HCT116 (cell line): ENCODE results near the gene DGKZ. TPM values are rescaled to one million over a fixed set of nuclear protein-coding genes. Genes with fewer than 3 reads are reported as not detected.

Experiments
- ATAC-seq: fragments of 200-7000 bp; cut with Tn5 transposase; 2 replicates; pipeline ENCODE4 v1.9.1; 2020; ENCODE audit warnings: mild to moderate bottlenecking, moderate library complexity
- BruUV-seq: library from RNA; stranded (reverse); fragments of 400-500 nt; replicated peaks from 2 replicates; lab custom pipeline; 2021; lab: Mats Ljungman, UMichigan
- CTCF ChIA-PET: fragments of 300-600 bp; sonication (Branson Sonifier 250); formaldehyde crosslinking; loops from one replicate; lab custom pipeline; 2021; ENCODE audit warnings: antibody characterized with exemption; lab: Charles Lee
- POLR2A ChIA-PET: fragments of 300-600, 350-600 bp; sonication (Branson Sonifier 250); formaldehyde crosslinking; loops from one replicate; lab custom pipeline; 2021; ENCODE audit warnings: antibody characterized with exemption; lab: Charles Lee
- RAD21 ChIA-PET, 2 experiments: fragments of 300-600 bp; sonication (Branson Sonifier 250); formaldehyde crosslinking; loops; one replicate each; lab custom pipeline; 2023; ENCODE audit warnings: low total read pairs in 2 of 2; ENCODE audit not compliant: uncharacterized antibody in 2 of 2, unreplicated experiment in 2 of 2, low non-redundant PET in 1 of 2; lab: Charles Lee
- DNase-seq: peaks from one replicate; pipeline ENCODE4 v3.0.0-alpha.2; 2010; ENCODE audit warnings: low read depth, low spot score
- H2AFZ ChIP-seq: fragments of 200-600 bp; shearing (Covaris generic), sonication (generic); 2 replicates; pipeline ENCODE4 v1.6.1; 2017; ENCODE audit warnings: low read depth, mixed run types, mixed read lengths, antibody characterized with exemption, low read length; ENCODE audit not compliant: poor library complexity, severe bottlenecking
- H3K27ac ChIP-seq: 2 replicates; pipeline ENCODE4 v1.5.1; 2012; ENCODE audit warnings: low read depth, low read length
- H3K27me3 ChIP-seq: fragments of 200-600 bp; sonication (generic); 2 replicates; pipeline ENCODE4 v1.6.1; 2016; ENCODE audit warnings: mixed run types, low read length, mixed read lengths; ENCODE audit not compliant: insufficient read depth
- H3K36me3 ChIP-seq, 2 experiments: fragments of 200-500 bp in 1 of 2; fragments of 200-600 bp in 1 of 2; sonication (Bioruptor generic) in 1 of 2; sonication (generic) in 1 of 2; 2 replicates each; pipeline versions ENCODE4 v1.5.1 to v1.6.1; 2014 to 2016; ENCODE audit warnings: low read length in 2 of 2, inconsistent platforms in 1 of 2, mixed read lengths in 1 of 2, mixed run types in 1 of 2; ENCODE audit not compliant: insufficient read depth in 2 of 2, control insufficient read depth in 1 of 2
- H3K4me1 ChIP-seq, 2 experiments: fragments of 200-600 bp in 1 of 2; sonication (generic) in 1 of 2; 2 replicates each; pipeline versions ENCODE4 v1.5.1 to v1.6.1; 2012 to 2017; ENCODE audit warnings: low read length in 2 of 2, inconsistent platforms in 1 of 2, mild to moderate bottlenecking in 1 of 2, mixed read lengths in 1 of 2, mixed run types in 1 of 2, moderate library complexity in 1 of 2; ENCODE audit not compliant: insufficient read depth in 2 of 2, control insufficient read depth in 1 of 2
- H3K4me2 ChIP-seq: fragments of 200-600 bp; sonication (generic); 2 replicates; pipeline ENCODE4 v1.6.1; 2017; ENCODE audit warnings: mixed run types, low read length, mixed read lengths
- H3K4me3 ChIP-seq, 2 experiments: fragments of 200-600 bp in 1 of 2; sonication (generic) in 1 of 2; replicated peaks in 1 of 2; 2 replicates each; pipeline ENCODE4 v1.5.1; 2011 to 2016; ENCODE audit warnings: low read length in 2 of 2, control low read depth in 1 of 2, low read depth in 1 of 2, mild to moderate bottlenecking in 1 of 2, mixed read lengths in 1 of 2, mixed run types in 1 of 2
- H3K79me2 ChIP-seq: fragments of 200-600 bp; sonication (generic); 2 replicates; pipeline ENCODE4 v1.6.1; 2017; ENCODE audit warnings: mild to moderate bottlenecking, mixed run types, low read length, moderate library complexity, mixed read lengths; ENCODE audit not compliant: insufficient read depth
- H3K9ac ChIP-seq: fragments of 200-600 bp; sonication (generic); 2 replicates; pipeline ENCODE4 v1.6.1; 2016; ENCODE audit warnings: low read length, mixed read lengths
- H3K9me2 ChIP-seq: fragments of 200-600 bp; sonication (generic), shearing (Covaris generic); 2 replicates; pipeline ENCODE4 v1.6.1; 2017; ENCODE audit warnings: mixed run types, mild to moderate bottlenecking, moderate library complexity; ENCODE audit not compliant: insufficient read depth
- H3K9me3 ChIP-seq, 2 experiments: fragments of 200-500 bp in 1 of 2; fragments of 200-600 bp in 1 of 2; sonication (Bioruptor generic) in 1 of 2; sonication (generic) in 1 of 2; 2 replicates each; pipeline ENCODE4 v1.6.1; 2014 to 2017; ENCODE audit warnings: low read length in 2 of 2, mixed read lengths in 2 of 2, inconsistent platforms in 1 of 2, low read depth in 1 of 2, mild to moderate bottlenecking in 1 of 2, mixed run types in 1 of 2, moderate library complexity in 1 of 2; ENCODE audit not compliant: control insufficient read depth in 1 of 2, insufficient read depth in 1 of 2
- H4K20me1 ChIP-seq: fragments of 200-600 bp; sonication (generic), shearing (Covaris generic); 2 replicates; pipeline ENCODE4 v1.6.1; 2017; ENCODE audit warnings: mixed run types, mild to moderate bottlenecking, moderate library complexity; ENCODE audit not compliant: insufficient read depth
- CEBPB ChIP-seq: IDR thresholded peaks from 2 replicates; pipeline ENCODE4 v1.6.1; 2012; ENCODE audit warnings: low read depth
- EGR1 ChIP-seq: IDR thresholded peaks from 2 replicates; pipeline ENCODE4 v1.6.1; 2012; ENCODE audit warnings: low read depth
- ELF1 ChIP-seq: IDR thresholded peaks from 2 replicates; pipeline ENCODE4 v1.6.1; 2012; ENCODE audit warnings: low read depth, borderline replicate concordance
- EZH2 ChIP-seq: fragments of 200-600 bp; sonication (generic); IDR thresholded peaks from 2 replicates; pipeline ENCODE4 v1.6.1; 2017; ENCODE audit warnings: antibody characterized with exemption, mixed run types
- EZH2phosphoT487 ChIP-seq: fragments of 200-600 bp; IDR thresholded peaks from 2 replicates; pipeline ENCODE4 v1.6.1; 2018; ENCODE audit warnings: antibody characterized with exemption, borderline replicate concordance
- JUND ChIP-seq: IDR thresholded peaks from 2 replicates; pipeline ENCODE4 v1.6.1; 2012
- POLR2A ChIP-seq: IDR thresholded peaks from 2 replicates; pipeline ENCODE4 v1.7.0; 2011; ENCODE audit warnings: borderline replicate concordance; ENCODE audit not compliant: insufficient read depth, insufficient read length; ENCODE audit errors: extremely low read depth
- POLR2AphosphoS5 ChIP-seq: IDR thresholded peaks from 2 replicates; pipeline ENCODE4 v1.6.1; 2011; ENCODE audit warnings: mild to moderate bottlenecking, low read depth, low read length, moderate library complexity
- SP1 ChIP-seq: IDR thresholded peaks from 2 replicates; pipeline ENCODE4 v1.6.1; 2012; ENCODE audit warnings: low read depth
- SRF ChIP-seq: IDR thresholded peaks from 2 replicates; pipeline ENCODE4 v1.6.1; 2012; ENCODE audit warnings: low read depth
- TCF7L2 ChIP-seq: IDR thresholded peaks from 2 replicates; pipeline ENCODE4 v1.7.0; 2011; ENCODE audit warnings: borderline replicate concordance, inconsistent platforms; ENCODE audit not compliant: insufficient read depth, insufficient read length; ENCODE audit errors: extremely low read depth
- YY1 ChIP-seq: IDR thresholded peaks from 2 replicates; pipeline ENCODE4 v1.6.1; 2011; ENCODE audit warnings: low read length, low read depth, moderate library complexity, mild to moderate bottlenecking; ENCODE audit not compliant: insufficient replicate concordance; ENCODE audit errors: extremely low read depth
- ZNF274 ChIP-seq: fragments of 200-500 bp; sonication (Bioruptor generic); IDR thresholded peaks from 2 replicates; pipeline ENCODE4 v1.6.1; 2014; ENCODE audit warnings: mild to moderate bottlenecking, low read depth, low read length, inconsistent platforms
- intact Hi-C: fragments of 100-400 bp; cut with micrococcal nuclease; formaldehyde crosslinking; loops from 2 replicates; pipeline ENCODE4 v1.10.0; 2022
- total RNA-seq: library from RNA; stranded (reverse); gene quantifications from one replicate; pipeline ENCODE4 v1.2.1, GENCODE V29; 2021; ENCODE audit not compliant: unreplicated experiment
- TF ChIP-seq, protein P1 (sequence below): IDR thresholded peaks from 2 replicates; pipeline ENCODE4 v1.6.1; 2012
- TF ChIP-seq, protein P2 (sequence below): IDR thresholded peaks from 2 replicates; pipeline ENCODE4 v1.6.1; 2012
- TF ChIP-seq, protein P3 (sequence below): IDR thresholded peaks from 2 replicates; pipeline ENCODE4 v1.6.1; 2011; ENCODE audit warnings: mild to moderate bottlenecking, low read length, moderate library complexity; ENCODE audit not compliant: insufficient replicate concordance; ENCODE audit errors: extremely low read depth

Gene DGKZ
- total RNA-seq, 1 experiment from 2014 or later = 70.2 TPM

DNA sequence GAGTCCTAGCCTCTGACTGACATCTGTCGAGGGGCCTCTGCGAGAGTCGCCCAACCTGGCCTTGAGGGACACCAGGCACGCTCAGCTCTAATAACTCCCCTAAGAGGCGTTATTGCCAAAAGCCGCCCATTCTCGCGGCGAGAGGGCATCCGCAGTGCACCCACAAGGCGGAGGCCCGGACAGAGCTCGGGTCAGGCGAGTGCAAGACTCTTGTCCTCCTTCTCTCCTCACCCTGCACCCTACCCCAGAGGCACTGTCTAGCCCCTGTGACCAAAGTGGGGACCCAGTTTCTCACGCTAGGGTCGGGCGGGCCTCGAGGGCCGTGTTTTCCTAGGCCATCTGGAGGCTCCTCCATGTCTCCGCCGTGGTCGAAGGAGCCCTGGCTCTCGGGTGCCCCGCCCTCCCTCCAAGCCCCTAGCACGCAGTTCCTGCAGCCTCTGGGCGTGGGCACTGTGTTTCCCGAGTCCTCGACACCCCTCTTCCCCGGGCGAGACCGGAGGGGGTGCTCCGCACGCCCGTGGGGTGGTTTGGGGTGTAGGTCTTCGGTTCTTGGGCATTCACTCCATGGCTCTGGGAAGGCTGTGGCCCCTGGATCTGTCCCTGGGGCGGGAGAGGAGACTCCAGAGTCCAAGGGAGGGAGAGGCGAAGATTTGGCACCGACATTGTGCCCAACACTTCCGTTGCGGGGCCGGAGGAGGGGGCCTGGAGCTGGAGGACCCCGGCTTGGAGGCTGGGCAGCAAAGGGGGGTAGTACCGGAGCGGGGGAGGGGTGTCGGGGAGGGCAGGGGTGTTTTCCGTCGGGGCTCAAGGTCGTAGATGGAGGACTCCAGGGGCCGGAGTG lies 43.3 kb downstream of the DGKZ start:
- Histone ChIP-seq H2AFZ (no peak overlapping the region), H3K9ac (peak overlapping the region; percentile 54; the same call in 1 of the 2 replicates), H3K4me1 (peaks cover 8 to 56% of the 10 kb centered on the region in 2 experiments; a peak in 3 of 4 replicates), H3K9me3 (no peaks in the 10 kb centered on the region), H3K27ac (no peak overlapping the region), H3K9me2 (no peaks in the 10 kb centered on the region), H3K4me2 (peak overlapping the region; percentile 97)
- ATAC-seq = no peak
- BruUV-seq = no TSS peak
- POLR2A ChIA-PET = no interaction called here
- RAD21 ChIA-PET = no interaction called here
- intact Hi-C loops = no loop called here
- TF ChIP-seq CEBPB (no peak), JUND (no peak), ELF1 (no peak), EGR1 (no peak), SP1 (no peak)
- TF ChIP-seq, all 23 proteins: peak for 0
- Histone ChIP-seq H3K4me3 (no peak overlapping the region), H3K36me3 (no peaks in the 10 kb centered on the region), H3K27me3 (no peaks in the 10 kb centered on the region), H4K20me1 (no peaks in the 10 kb centered on the region), H3K79me2 (no peaks in the 10 kb centered on the region)
- CTCF ChIA-PET = interaction anchor here (1.5 kb wide), 1 partner anchor 139 kb away, joined by 8 read pairs; no protein-coding TSS in a partner anchor
- DNase-seq = no peak

DNA sequence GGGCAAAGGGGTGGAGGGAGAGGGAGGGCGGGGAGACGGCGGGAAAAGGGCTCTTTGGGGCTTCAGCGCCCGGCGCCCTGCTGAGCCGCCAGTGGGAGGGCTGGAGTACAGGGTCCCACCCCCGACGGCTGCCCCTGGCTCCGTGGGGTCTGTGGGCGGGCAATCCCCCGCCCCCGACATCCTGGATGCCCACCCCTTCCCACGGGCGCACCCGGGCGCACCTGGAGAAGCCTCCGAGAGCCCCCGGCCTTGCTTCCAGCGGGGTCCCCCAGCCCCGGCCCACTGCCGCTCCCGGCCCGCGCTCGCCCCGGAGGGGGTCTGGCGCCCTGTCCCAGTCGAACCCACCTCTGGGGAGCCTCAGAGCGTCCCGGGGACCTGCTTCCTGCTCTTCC lies 43.9 kb downstream of the DGKZ start:
- Histone ChIP-seq H4K20me1 (no peaks in the 10 kb centered on the region), H3K36me3 (no peaks in the 10 kb centered on the region), H3K27ac (peak overlapping the region; percentile 15; the same call in 1 of the 2 replicates), H3K9ac (peak overlapping the region; percentile 27; the same call in 1 of the 2 replicates), H3K4me2 (peak overlapping the region; percentile 73), H3K9me3 (no peaks in the 10 kb centered on the region), H3K27me3 (no peaks in the 10 kb centered on the region), H3K79me2 (no peaks in the 10 kb centered on the region), H2AFZ (no peak overlapping the region), H3K9me2 (no peaks in the 10 kb centered on the region), H3K4me1 (peaks cover 8 to 52% of the 10 kb centered on the region in 2 experiments; a peak in 3 of 4 replicates), H3K4me3 (peak overlapping the region; percentile 30 to 47; a peak in 3 of 4 replicates)
- TF ChIP-seq ZNF274 = no peak
- TF ChIP-seq, protein P1, sequence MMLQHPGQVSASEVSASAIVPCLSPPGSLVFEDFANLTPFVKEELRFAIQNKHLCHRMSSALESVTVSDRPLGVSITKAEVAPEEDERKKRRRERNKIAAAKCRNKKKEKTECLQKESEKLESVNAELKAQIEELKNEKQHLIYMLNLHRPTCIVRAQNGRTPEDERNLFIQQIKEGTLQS = no peak
- no peak for TF ChIP-seq CEBPB
- no peak for TF ChIP-seq ELF1
- TF ChIP-seq EZH2phosphoT487 = no peak
- TF ChIP-seq, protein P2, sequence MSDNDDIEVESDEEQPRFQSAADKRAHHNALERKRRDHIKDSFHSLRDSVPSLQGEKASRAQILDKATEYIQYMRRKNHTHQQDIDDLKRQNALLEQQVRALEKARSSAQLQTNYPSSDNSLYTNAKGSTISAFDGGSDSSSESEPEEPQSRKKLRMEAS = no peak
- TF ChIP-seq EZH2 = no peak
- TF ChIP-seq SRF = no peak
- TF ChIP-seq POLR2A = no peak
- TF ChIP-seq TCF7L2 = no peak
- no peak for TF ChIP-seq YY1
- TF ChIP-seq SP1 = no peak
- TF ChIP-seq, protein P3, sequence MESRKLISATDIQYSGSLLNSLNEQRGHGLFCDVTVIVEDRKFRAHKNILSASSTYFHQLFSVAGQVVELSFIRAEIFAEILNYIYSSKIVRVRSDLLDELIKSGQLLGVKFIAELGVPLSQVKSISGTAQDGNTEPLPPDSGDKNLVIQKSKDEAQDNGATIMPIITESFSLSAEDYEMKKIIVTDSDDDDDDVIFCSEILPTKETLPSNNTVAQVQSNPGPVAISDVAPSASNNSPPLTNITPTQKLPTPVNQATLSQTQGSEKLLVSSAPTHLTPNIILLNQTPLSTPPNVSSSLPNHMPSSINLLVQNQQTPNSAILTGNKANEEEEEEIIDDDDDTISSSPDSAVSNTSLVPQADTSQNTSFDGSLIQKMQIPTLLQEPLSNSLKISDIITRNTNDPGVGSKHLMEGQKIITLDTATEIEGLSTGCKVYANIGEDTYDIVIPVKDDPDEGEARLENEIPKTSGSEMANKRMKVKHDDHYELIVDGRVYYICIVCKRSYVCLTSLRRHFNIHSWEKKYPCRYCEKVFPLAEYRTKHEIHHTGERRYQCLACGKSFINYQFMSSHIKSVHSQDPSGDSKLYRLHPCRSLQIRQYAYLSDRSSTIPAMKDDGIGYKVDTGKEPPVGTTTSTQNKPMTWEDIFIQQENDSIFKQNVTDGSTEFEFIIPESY = no peak
- no peak for TF ChIP-seq POLR2AphosphoS5
- intact Hi-C loops = no loop called here
- DNase-seq (no peak), ATAC-seq (no peak)
- RAD21 ChIA-PET = interaction anchor here in 1 of 2 experiments (0.7 kb wide), 1 partner anchor 234 kb away, joined by 3 read pairs; no protein-coding TSS in a partner anchor
- POLR2A ChIA-PET = no interaction called here
- no TSS peak for BruUV-seq
- CTCF ChIA-PET = interaction anchor here (0.9 to 1.9 kb wide), 4 partner anchors 8 to 138 kb away, joined by 3 to 13 read pairs (median 6); no protein-coding TSS in a partner anchor
